ENCODE measurements around the gene REEP1.

GRCh38 chr2:86243950-86244733 is 93.3 kb downstream of the REEP1 start:
- no peak for TF ChIP-seq POLR2A (IDR thresholded peaks at IDR 0.05)
- no peak for TF ChIP-seq CTCF (IDR thresholded peaks at IDR 0.05 in 8 of 11, conservative IDR thresholded peaks at IDR 0.05 in 3 of 11)
- no peak for TF ChIP-seq POLR2AphosphoS5 (IDR thresholded peaks at IDR 0.05)
